GM12892 (cell line): ENCODE measurements around the gene ACAA1.
"Not testable (repeated sequence)": the region's sequence is repeated elsewhere in the genome, so short reads cannot be mapped to it uniquely, and the experiment has no call there.

Source experiments
- POLR2A ChIP-seq: IDR thresholded peaks from 2 replicates; pipeline ENCODE4 v1.6.1; 2011; ENCODE audit warnings: low read depth, low read length, control low read depth
- TAF1 ChIP-seq: IDR thresholded peaks from 2 replicates; pipeline ENCODE4 v1.6.1; 2011; ENCODE audit warnings: low read depth, mild to moderate bottlenecking, control low read depth, low read length, borderline replicate concordance

DNA sequence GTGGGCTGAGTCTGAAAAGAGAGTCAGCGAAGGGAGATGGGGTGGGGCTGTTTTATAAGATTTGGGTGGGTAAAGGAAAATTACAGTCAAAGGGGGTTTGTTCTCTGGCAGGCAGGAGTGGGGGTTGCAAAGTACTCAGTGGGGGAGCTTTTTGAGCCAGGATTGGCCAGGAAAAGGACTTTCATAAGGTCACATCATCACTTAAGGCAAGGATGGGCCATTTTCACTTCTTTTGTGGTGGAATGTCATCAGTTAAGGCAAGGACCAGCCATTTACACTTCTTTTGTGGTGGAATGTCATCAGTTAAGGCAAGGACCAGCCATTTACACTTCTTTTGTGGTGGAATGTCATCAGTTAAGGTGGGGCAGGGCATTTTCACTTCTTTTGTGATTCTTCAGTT is 53.7 kb downstream of the ACAA1 start:
- not testable (repeated sequence) for TF ChIP-seq TAF1, POLR2A
